Stimulated activated naive CD8-positive, alpha-beta T cell treated with anti-CD3 and anti-CD28 coated beads, Interleukin-15, Interleukin-2, amounts not matched to agents 100 ng/mL and 50 ng/mL, for 24 hours (primary cell): ENCODE results near the gene RER1.
A peak's percentile ranks its signal among the peaks of the same experiment; 100 is the strongest.

Experiments
- H3K27ac Mint-ChIP-seq: one replicate; pipeline ENCODE4 v1.8.0; 2021; ENCODE audit warnings: mild to moderate bottlenecking, mixed read lengths
- H3K27me3 Mint-ChIP-seq: one replicate; pipeline ENCODE4 v1.8.0; 2021; ENCODE audit warnings: mixed read lengths
- H3K36me3 Mint-ChIP-seq: one replicate; pipeline ENCODE4 v1.8.0; 2021; ENCODE audit warnings: low read depth, mixed read lengths
- H3K4me1 Mint-ChIP-seq: one replicate; pipeline ENCODE4 v1.8.0; 2021; ENCODE audit warnings: low read depth, mixed read lengths
- H3K4me3 Mint-ChIP-seq: one replicate; pipeline ENCODE4 v1.8.0; 2021; ENCODE audit warnings: mild to moderate bottlenecking, mixed read lengths
- H3K9me3 Mint-ChIP-seq: one replicate; pipeline ENCODE4 v1.8.0; 2021; ENCODE audit warnings: mixed read lengths

RER1 gene

GRCh38 chr1:2389644-2390043 lies 2.0 kb upstream of the RER1 start:
- Mint-ChIP-seq H3K27me3 (no peaks in the 10 kb centered on the region), H3K36me3 (peaks cover 20% of the 10 kb centered on the region), H3K4me3 (peak overlapping the region; percentile 82), H3K4me1 (peaks cover 33% of the 10 kb centered on the region), H3K27ac (peak overlapping the region; percentile 61), H3K9me3 (no peaks in the 10 kb centered on the region)

GRCh38 chr1:2391931-2392509 lies 379 bp downstream of the RER1 start:
- H3K27ac Mint-ChIP-seq, result peak overlapping the region; percentile 89
- H3K4me3 Mint-ChIP-seq, result peak overlapping the region; percentile 93
- peaks cover 38% of the 10 kb centered on the region for H3K4me1 Mint-ChIP-seq

GRCh38 chr1:2392686-2393085 lies 1.0 kb downstream of the RER1 start:
- Mint-ChIP-seq H3K4me3 (peak overlapping the region; percentile 93), H3K4me1 (peaks cover 38% of the 10 kb centered on the region), H3K27me3 (no peaks in the 10 kb centered on the region), H3K9me3 (no peaks in the 10 kb centered on the region), H3K36me3 (peaks cover 33% of the 10 kb centered on the region), H3K27ac (peak overlapping the region; percentile 89)

More at GRCh38 chr1:2391931-2392509, 379 bp downstream of the RER1 start:
- Mint-ChIP-seq H3K9me3 (no peaks in the 10 kb centered on the region), H3K27me3 (no peaks in the 10 kb centered on the region), H3K36me3 (peaks cover 31% of the 10 kb centered on the region)

GRCh38 chr1:2393471-2393877 lies 1.8 kb downstream of the RER1 start:
- Mint-ChIP-seq H3K27ac (peak overlapping the region; percentile 89), H3K9me3 (no peaks in the 10 kb centered on the region), H3K36me3 (peaks cover 38% of the 10 kb centered on the region), H3K4me1 (peaks cover 38% of the 10 kb centered on the region), H3K4me3 (peak overlapping the region; percentile 93), H3K27me3 (no peaks in the 10 kb centered on the region)

GRCh38 chr1:2394220-2394619 lies 2.6 kb downstream of the RER1 start:
- H3K4me1 Mint-ChIP-seq, result peaks cover 38% of the 10 kb centered on the region
- no peaks in the 10 kb centered on the region for H3K27me3 Mint-ChIP-seq
- H3K9me3 Mint-ChIP-seq, result no peaks in the 10 kb centered on the region
- no peak overlapping the region for H3K4me3 Mint-ChIP-seq
- peak overlapping the region; percentile 10 for H3K27ac Mint-ChIP-seq
- peaks cover 45% of the 10 kb centered on the region for H3K36me3 Mint-ChIP-seq

- H3K36me3 Mint-ChIP-seq, result peaks cover 50% of the 10 kb centered on the region
- no peaks in the 10 kb centered on the region for H3K9me3 Mint-ChIP-seq
- H3K27ac Mint-ChIP-seq, result no peak overlapping the region
Observed at GRCh38 chr1:2394761-2395160, 3.1 kb downstream of the RER1 start.

GRCh38 chr1:2395245-2395644 lies 3.6 kb downstream of the RER1 start:
- Mint-ChIP-seq H3K36me3 (peaks cover 54% of the 10 kb centered on the region), H3K4me3 (no peak overlapping the region), H3K27ac (no peak overlapping the region)

More at GRCh38 chr1:2394761-2395160, 3.1 kb downstream of the RER1 start:
- peaks cover 36% of the 10 kb centered on the region for H3K4me1 Mint-ChIP-seq
- no peak overlapping the region for H3K4me3 Mint-ChIP-seq
- no peaks in the 10 kb centered on the region for H3K27me3 Mint-ChIP-seq

GRCh38 chr1:2396059-2396458 lies 4.4 kb downstream of the RER1 start:
- Mint-ChIP-seq H3K4me3 (no peak overlapping the region), H3K27ac (no peak overlapping the region), H3K27me3 (no peaks in the 10 kb centered on the region), H3K4me1 (peaks cover 32% of the 10 kb centered on the region), H3K9me3 (no peaks in the 10 kb centered on the region), H3K36me3 (peaks cover 61% of the 10 kb centered on the region)

More at GRCh38 chr1:2395245-2395644, 3.6 kb downstream of the RER1 start:
- H3K9me3 Mint-ChIP-seq, result no peaks in the 10 kb centered on the region
- no peaks in the 10 kb centered on the region for H3K27me3 Mint-ChIP-seq
- peaks cover 32% of the 10 kb centered on the region for H3K4me1 Mint-ChIP-seq

GRCh38 chr1:2396476-2396875 lies 4.8 kb downstream of the RER1 start:
- peaks cover 32% of the 10 kb centered on the region for H3K4me1 Mint-ChIP-seq
- no peak overlapping the region for H3K4me3 Mint-ChIP-seq

GRCh38 chr1:2397007-2397679 lies 5.5 kb downstream of the RER1 start:
- no peaks in the 10 kb centered on the region for H3K27me3 Mint-ChIP-seq
- H3K4me1 Mint-ChIP-seq, result peaks cover 32% of the 10 kb centered on the region
- H3K27ac Mint-ChIP-seq, result no peak overlapping the region
- H3K9me3 Mint-ChIP-seq, result no peaks in the 10 kb centered on the region
- no peak overlapping the region for H3K4me3 Mint-ChIP-seq
- peaks cover 69% of the 10 kb centered on the region for H3K36me3 Mint-ChIP-seq

More at GRCh38 chr1:2396476-2396875, 4.8 kb downstream of the RER1 start:
- Mint-ChIP-seq H3K27me3 (no peaks in the 10 kb centered on the region), H3K27ac (no peak overlapping the region), H3K36me3 (peaks cover 63% of the 10 kb centered on the region), H3K9me3 (no peaks in the 10 kb centered on the region)

GRCh38 chr1:2398871-2399270 lies 7.2 kb downstream of the RER1 start:
- Mint-ChIP-seq H3K36me3 (peaks cover 75% of the 10 kb centered on the region), H3K27ac (peak overlapping the region; percentile 72)

GRCh38 chr1:2399890-2400575 lies 8.4 kb downstream of the RER1 start:
- Mint-ChIP-seq H3K27ac (no peak overlapping the region), H3K36me3 (peaks cover 69% of the 10 kb centered on the region), H3K4me3 (no peak overlapping the region), H3K9me3 (no peaks in the 10 kb centered on the region), H3K4me1 (peaks cover 5% of the 10 kb centered on the region), H3K27me3 (no peaks in the 10 kb centered on the region)

More at GRCh38 chr1:2398871-2399270, 7.2 kb downstream of the RER1 start:
- Mint-ChIP-seq H3K4me1 (peaks cover 16% of the 10 kb centered on the region), H3K27me3 (no peaks in the 10 kb centered on the region), H3K9me3 (no peaks in the 10 kb centered on the region), H3K4me3 (no peak overlapping the region)

GRCh38 chr1:2400576-2400909 lies 8.9 kb downstream of the RER1 start:
- Mint-ChIP-seq H3K4me1 (peaks cover 4% of the 10 kb centered on the region), H3K9me3 (no peaks in the 10 kb centered on the region), H3K27ac (no peak overlapping the region), H3K4me3 (no peak overlapping the region), H3K27me3 (no peaks in the 10 kb centered on the region), H3K36me3 (peaks cover 65% of the 10 kb centered on the region)

- Mint-ChIP-seq H3K36me3 (peaks cover 63% of the 10 kb centered on the region), H3K4me3 (no peak overlapping the region)
Observed at GRCh38 chr1:2400950-2401649, 9.5 kb downstream of the RER1 start.

GRCh38 chr1:2402420-2402819 lies 10.8 kb downstream of the RER1 start:
- no peak overlapping the region for H3K4me3 Mint-ChIP-seq
- H3K27me3 Mint-ChIP-seq, result no peaks in the 10 kb centered on the region
- no peak overlapping the region for H3K27ac Mint-ChIP-seq
- H3K9me3 Mint-ChIP-seq, result no peaks in the 10 kb centered on the region
- peaks cover 56% of the 10 kb centered on the region for H3K36me3 Mint-ChIP-seq
- H3K4me1 Mint-ChIP-seq, result peaks cover 4% of the 10 kb centered on the region

More at GRCh38 chr1:2400950-2401649, 9.5 kb downstream of the RER1 start:
- H3K9me3 Mint-ChIP-seq, result no peaks in the 10 kb centered on the region
- H3K27ac Mint-ChIP-seq, result no peak overlapping the region
- no peaks in the 10 kb centered on the region for H3K27me3 Mint-ChIP-seq
- H3K4me1 Mint-ChIP-seq, result peaks cover 4% of the 10 kb centered on the region
